Pons (tissue), 1 donor: ENCODE data around the gene RIC3.
A peak's percentile ranks its signal among the peaks of the same experiment; 100 is the strongest.

Experiments
- DNase-seq: peaks from one replicate; pipeline ENCODE4 v3.0.0-alpha.2; 2016; ENCODE audit warnings: low spot score

Gene RIC3

DNA sequence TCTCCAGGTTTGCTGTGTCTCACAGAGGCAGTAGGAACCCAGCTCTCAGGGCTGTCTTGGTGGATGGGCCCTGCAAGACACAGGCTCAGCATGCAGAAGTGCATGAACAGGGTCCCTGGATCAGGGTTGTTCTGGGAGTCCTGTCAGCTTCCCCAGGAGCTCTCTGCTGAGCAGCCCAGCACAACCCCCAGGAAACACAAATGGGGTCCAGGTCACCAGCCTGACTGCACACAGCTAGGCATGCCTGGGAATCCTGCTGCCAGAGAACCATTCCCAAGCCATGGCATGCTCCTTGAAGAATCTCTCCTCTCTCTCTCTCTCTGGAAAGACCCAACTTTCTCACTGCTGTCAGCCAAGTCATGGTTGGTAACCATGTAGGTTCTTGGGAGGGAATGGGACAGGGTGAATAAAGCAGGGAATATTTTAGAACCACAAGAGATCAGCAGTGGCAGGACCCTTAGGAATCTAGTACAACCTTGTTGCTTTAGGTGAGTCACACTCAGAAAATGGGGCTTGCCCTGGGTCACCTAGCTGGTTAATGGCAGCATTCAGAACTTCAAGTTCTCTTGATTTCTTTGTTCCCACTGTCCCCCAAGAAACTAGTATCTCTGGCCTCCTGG lies 66.4 kb downstream of the RIC3 start:
- DNase-seq: no peak

DNA sequence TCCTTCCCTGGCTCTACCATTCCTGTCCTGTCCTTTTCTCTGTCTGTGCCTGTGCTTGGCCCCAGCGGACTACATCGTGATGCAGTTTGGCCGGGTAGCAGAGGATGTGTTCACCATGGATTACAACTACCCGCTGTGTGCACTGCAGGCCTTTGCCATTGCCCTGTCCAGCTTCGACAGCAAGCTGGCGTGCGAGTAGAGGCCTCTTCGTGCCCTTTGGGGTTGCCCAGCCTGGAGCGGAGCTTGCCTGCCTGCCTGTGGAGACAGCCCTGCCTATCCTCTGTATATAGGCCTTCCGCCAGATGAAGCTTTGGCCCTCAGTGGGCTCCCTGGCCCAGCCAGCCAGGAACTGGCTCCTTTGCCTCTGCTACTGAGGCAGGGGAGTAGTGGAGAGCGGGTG lies 67.4 kb downstream of the RIC3 start:
- DNase-seq: no peak

- no peak for DNase-seq
These were observed 68.2 kb downstream of the RIC3 start for GRCh38 chr11:8100605-8101004.

- DNase-seq: no peak
These were observed 68.7 kb downstream of the RIC3 start for GRCh38 chr11:8100158-8100557.

DNA sequence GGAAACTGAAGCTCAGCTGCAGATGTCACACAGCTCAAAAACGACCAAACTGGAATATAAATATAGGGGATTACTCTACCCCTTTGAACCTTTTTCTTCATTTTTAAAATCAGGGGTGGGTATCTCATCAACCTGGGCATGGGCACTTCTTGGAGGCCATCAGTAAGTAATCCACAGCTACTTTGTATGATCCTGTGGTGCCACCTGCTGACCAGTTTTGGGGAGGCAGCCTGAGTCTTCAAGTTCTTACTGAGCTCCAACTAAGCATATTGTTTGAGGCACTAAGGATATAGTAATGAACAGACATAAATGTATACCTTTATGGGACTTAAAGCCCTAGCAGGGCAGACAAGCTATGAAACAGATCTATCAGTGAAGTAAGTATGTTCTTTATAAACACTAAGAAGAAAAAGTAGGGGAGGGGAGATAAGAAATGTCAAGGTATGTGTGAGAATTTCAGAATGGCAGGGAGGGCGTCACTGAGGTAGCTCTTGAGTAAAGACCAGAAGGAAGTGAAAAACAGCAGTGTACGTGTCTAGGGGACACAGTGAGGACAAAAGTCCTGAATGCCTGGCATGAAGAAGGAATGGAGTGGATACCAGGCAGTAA lies 69.4 kb downstream of the RIC3 start:
- peak; percentile 85 for DNase-seq

- DNase-seq: no peak
These were observed 69.9 kb downstream of the RIC3 start for GRCh38 chr11:8098879-8099278.

GRCh38 chr11:8098361-8098760 lies 70.5 kb downstream of the RIC3 start:
- no peak for DNase-seq

DNA sequence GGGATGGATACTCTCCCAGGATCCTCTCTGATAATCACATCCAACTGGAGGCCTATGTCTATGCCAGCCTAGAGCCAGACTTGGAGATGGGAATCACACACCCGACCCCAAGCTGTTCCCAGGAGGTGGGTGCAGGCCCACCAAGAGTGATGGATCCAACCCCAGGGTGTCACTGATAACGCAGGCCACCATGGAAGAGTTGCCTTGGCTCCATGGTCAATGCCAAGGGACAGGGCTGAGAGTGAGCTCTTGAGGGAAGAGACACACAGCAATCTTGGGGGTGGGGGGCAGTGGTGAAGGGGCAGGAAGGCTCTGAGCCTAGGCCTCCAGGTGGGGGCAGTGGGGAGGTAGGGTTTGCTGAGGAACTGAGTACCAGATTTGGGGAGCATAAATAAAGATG lies 70.9 kb downstream of the RIC3 start:
- DNase-seq: no peak

- no peak for DNase-seq
These were observed 71.4 kb downstream of the RIC3 start for GRCh38 chr11:8097468-8097867.

- no peak for DNase-seq
These were observed 71.8 kb downstream of the RIC3 start for GRCh38 chr11:8097062-8097461.

- DNase-seq: no peak
These were observed 72.2 kb downstream of the RIC3 start for GRCh38 chr11:8096575-8096974.

GRCh38 chr11:8095806-8096522 lies 72.9 kb downstream of the RIC3 start:
- no peak for DNase-seq

DNA sequence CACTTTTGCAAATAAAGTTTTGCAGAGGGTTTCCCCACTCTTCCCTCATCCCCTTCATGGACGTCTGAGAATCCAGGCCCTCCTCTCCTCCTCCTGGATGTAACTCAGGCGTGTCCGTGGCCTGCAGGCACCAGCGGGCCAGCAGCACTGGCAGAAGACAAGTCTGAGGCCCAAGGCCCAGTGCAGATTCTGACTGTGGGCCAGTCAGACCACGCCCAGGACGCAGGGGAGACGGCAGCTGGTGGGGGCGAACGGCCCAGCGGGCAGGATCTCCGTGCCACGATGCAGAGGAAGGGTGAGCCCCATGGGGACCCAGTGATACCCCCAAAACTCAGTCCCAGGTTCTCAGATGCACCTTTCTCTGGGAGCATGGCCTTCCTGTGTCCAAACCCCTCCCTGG lies 73.5 kb downstream of the RIC3 start:
- DNase-seq: no peak

DNA sequence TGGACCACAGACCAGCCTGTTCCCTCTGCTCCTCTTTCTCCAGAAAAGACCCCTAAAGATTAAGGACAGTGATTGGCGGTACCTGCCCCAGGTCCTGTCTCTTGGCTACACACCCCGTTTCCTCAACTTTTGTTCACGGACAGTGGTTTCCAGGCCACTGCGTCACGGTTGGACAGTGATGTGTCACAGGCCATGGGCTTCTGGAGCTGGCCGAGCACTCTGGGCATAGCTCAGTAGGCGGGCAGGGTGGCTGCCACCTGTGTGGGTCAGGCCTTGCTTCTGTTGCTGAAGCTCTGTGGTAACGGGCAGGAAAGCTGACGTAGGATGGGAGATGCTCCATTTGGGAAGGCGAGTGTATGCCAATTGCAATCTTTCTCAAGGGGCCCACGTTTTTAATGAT lies 74.2 kb downstream of the RIC3 start:
- DNase-seq: no peak

DNA sequence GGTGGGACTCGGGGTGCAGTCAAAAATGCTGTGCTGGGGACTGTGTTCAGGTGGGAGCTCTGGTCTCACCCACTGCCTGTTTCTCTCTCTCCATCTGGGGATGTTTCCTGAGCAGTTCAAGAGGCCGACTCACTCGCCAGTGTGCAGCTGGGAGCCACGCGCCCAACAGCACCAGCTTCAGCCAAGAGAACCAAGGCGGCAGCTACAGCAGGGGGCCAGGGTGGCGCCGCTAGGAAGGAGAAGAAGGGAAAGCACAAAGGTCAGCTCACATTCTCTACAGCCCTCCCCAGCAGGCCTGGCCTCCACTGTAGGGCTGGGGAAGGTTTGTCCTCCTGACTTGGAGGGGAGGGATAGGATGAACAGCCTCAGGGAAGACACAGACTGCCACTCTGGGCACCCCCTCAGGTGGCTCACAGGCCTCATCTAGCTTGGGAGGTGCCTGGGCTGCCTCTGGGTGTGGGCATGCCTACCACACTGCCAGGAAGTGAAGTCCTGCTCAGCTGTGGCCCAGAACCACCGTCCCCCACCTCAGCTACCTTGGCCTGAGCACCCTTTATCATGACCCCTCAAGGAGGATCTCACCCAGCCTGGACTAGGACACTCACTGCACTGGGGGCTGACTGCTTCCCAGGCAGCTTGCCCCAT lies 74.8 kb downstream of the RIC3 start:
- DNase-seq: no peak

DNA sequence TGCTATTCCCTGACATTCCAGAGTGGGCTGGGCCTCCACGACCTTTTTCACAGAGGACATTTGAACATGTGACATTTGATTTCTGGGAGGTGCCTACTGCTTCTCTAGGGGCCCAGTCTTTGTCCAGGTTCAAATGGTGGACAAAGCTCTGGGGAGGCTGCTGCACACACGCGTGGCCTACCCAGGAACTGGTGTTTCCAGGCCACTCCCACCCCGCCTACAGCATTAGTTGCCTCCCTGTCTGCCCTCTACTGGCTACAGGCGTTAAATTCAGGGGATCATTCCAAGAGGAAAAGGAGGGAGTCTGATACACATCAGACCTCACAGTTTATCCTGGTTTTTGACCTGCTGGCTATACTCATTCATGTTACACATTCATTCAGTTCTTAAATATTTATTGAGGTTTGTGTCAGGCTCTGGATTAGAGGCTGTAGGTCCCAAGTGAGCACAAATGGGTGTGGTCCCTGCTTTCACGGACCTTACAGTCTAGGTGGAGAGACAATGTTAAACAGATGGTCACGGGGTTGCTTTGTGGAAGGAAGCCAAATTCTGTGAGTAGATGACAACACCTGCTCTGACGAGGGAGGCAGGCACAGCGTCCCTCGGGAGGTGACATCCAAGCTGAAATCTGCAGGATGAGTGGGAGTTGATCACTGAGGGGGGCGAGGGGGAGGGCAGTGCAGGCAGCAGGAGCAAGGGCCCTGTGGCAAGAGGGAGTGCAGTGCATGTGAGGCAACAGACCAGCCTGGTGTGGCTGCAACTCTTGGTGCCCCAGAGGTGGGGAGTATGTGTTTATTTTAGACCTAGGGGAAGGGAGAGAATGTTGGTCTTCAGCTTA lies 76.0 kb downstream of the RIC3 start:
- DNase-seq: peak; percentile 65

- DNase-seq: no peak
These were observed 77.1 kb downstream of the RIC3 start for GRCh38 chr11:8091721-8092120.

DNA sequence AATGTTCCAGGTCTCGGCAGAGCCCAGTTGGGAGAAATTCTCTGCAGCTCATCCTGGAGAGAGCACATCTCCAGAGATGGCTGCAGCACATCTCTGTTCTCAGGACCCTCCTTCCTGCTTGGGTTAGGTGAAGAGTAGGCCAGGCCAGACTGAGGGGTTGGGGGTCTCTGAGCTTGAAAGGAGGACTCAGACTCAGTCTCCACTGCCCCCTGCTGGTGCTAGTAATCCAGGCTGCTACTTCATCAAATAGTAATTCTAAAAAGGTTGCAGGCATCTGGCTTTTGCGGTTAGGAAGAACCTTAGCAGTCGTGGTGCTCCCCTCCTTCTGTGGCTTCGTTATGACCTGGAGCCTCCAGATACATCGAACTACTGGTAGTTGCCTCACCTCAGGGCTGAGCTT lies 78.1 kb downstream of the RIC3 start:
- DNase-seq: no peak

GRCh38 chr11:8089791-8090510 lies 78.9 kb downstream of the RIC3 start:
- no peak for DNase-seq

GRCh38 chr11:8087756-8088155 lies 81.1 kb downstream of the RIC3 start:
- no peak for DNase-seq

DNA sequence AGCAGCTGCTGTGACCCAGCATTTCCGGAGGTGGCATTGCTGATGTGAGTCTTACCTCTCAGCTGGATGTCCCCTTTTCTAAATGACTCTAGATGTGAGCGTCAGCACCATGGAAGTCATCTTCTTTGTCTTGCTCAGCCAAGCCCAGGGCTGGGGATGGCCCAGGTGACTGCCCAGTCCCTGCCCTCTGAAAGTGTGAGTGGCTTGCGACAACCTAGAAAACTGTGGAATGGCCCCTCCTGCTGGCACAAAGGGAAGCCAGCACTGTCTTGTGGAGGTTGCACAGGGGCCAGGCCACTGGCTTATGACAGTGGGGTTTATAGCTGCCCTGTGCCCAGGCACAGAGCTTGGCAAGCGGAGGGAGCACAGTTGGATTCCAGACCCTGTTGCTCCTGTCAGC lies 81.6 kb downstream of the RIC3 start:
- DNase-seq: no peak

DNA sequence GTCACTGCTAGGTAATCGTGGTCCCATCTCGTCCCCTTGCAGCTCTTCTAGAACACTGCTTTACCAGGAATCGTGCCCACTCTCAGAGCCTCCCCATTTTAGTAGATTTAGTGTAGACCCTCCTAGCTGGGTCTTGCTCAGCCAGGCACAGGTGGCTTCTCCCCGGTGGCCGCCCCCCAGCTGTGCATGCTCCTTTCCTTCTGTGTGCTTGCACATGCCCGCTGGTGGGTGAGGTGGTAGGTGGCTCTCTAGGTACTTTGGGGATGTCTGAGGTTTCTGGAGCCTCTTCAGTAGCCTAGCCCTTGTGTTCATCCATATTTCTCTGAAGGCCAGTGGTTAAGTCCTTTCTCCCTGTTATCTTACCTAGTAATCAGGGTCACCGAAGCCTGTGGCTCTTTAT lies 82.3 kb downstream of the RIC3 start:
- no peak for DNase-seq
